Natural killer cell treated with Interleukin-12 subunit alpha and Interleukin-12 subunit beta and Interleukin-15 and Interleukin-18, amount 100 ng/mL, for 72 hours (primary cell): ENCODE data around the gene SPSB2. TPM values are rescaled to one million over a fixed set of nuclear protein-coding genes. Genes with fewer than 3 reads are reported as not detected.
A peak's percentile ranks its signal among the peaks of the same experiment; 100 is the strongest.

Source experiments
- ATAC-seq, 2 donors: fragments of 150-1000 bp; cut with Tn5 transposase in 1 of 2; sonication (Bioruptor Pico), chemical (Tn5 transposase) in 1 of 2; 2 replicates each; pipeline ENCODE4 v1.10.0; 2021
- DNase-seq: peaks from one replicate; pipeline ENCODE4 v3.0.0; 2022; ENCODE audit warnings: low spot score
- H3K27ac Mint-ChIP-seq, 2 donors: 1 replicate in 1 of 2; 2 replicates in 1 of 2; pipeline ENCODE4 v1.8.0; 2022; ENCODE audit warnings: mixed read lengths in 2 of 2, mild to moderate bottlenecking in 1 of 2, moderate library complexity in 1 of 2
- H3K27me3 Mint-ChIP-seq, 2 donors: 1 replicate in 1 of 2; 2 replicates in 1 of 2; pipeline ENCODE4 v1.8.0; 2022; ENCODE audit warnings: mixed read lengths in 2 of 2
- H3K36me3 Mint-ChIP-seq: one replicate; pipeline ENCODE4 v1.8.0; 2022; ENCODE audit warnings: mixed read lengths
- H3K4me1 Mint-ChIP-seq, 2 donors: 1 replicate in 1 of 2; 2 replicates in 1 of 2; pipeline ENCODE4 v1.8.0; 2022; ENCODE audit warnings: low read depth in 2 of 2, mixed read lengths in 2 of 2, mild to moderate bottlenecking in 1 of 2
- H3K4me3 Mint-ChIP-seq: one replicate; pipeline ENCODE4 v1.8.0; 2022; ENCODE audit warnings: mixed read lengths
- H3K9me3 Mint-ChIP-seq: 2 replicates; pipeline ENCODE4 v1.8.0; 2022; ENCODE audit warnings: mixed read lengths
- total RNA-seq, 2 donors: library from RNA; stranded (reverse); gene quantifications; one replicate each; pipeline ENCODE4 v1.2.3, GENCODE V29; 2022

The SPSB2 gene
- total RNA-seq, 2 donors from 2014 or later = 6.0 to 6.9 TPM

DNA sequence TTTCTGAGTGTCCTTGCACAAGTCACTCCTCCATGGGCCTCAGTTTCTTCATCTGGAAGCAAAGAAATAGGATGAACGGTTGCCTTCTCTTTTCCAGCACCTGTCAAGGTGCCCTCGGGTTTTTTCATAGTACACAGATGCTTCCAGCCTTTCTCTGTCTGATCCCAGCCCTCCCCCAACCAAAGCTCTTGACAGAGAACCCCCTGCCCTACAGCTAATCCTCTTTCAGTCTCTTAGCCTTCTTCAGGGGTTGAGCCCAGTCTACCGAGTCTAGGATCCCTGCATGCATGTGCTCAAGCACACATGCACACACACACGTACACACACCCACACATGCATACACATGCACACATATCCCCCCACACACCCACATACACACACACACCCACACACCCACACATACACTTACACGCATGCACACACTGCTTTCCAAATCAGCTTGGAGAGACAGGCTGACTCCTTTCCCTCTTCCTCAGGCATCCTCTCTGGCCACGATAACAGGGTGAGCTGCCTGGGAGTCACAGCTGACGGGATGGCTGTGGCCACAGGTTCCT is 26.7 kb downstream of the SPSB2 start:
- Mint-ChIP-seq H3K36me3 (no peaks in the 10 kb centered on the region), H3K27ac (no peak overlapping the region), H3K27me3 (no peaks in the 10 kb centered on the region)

DNA sequence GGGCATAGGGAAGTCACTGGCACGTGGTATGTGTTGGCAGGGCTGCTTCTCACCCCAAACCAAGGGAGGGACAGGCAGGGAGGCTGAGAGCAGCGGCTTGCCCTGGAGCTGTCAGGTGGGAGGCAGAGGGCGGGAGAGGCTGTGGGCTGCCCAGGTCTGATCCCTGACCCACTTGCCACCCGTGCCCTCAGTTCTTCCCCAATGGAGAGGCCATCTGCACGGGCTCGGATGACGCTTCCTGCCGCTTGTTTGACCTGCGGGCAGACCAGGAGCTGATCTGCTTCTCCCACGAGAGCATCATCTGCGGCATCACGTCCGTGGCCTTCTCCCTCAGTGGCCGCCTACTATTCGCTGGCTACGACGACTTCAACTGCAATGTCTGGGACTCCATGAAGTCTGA is 27.7 kb downstream of the SPSB2 start:
- no peak for ATAC-seq
- H3K36me3 Mint-ChIP-seq = no peaks in the 10 kb centered on the region
- no peak overlapping the region for H3K27ac Mint-ChIP-seq
- H3K4me1 Mint-ChIP-seq = peaks cover 4 to 13% of the 10 kb centered on the region in 2 donors
- DNase-seq = no peak
- H3K4me3 Mint-ChIP-seq = no peak overlapping the region
- H3K27me3 Mint-ChIP-seq = no peaks in the 10 kb centered on the region
- H3K9me3 Mint-ChIP-seq = no peaks in the 10 kb centered on the region

More for the DNA sequence above, 26.7 kb downstream of the SPSB2 start:
- ATAC-seq (no peak), DNase-seq (no peak)
- H3K4me3 Mint-ChIP-seq = no peak overlapping the region
- no peaks in the 10 kb centered on the region for H3K9me3 Mint-ChIP-seq
- peaks cover 8 to 20% of the 10 kb centered on the region in 2 donors for H3K4me1 Mint-ChIP-seq

DNA sequence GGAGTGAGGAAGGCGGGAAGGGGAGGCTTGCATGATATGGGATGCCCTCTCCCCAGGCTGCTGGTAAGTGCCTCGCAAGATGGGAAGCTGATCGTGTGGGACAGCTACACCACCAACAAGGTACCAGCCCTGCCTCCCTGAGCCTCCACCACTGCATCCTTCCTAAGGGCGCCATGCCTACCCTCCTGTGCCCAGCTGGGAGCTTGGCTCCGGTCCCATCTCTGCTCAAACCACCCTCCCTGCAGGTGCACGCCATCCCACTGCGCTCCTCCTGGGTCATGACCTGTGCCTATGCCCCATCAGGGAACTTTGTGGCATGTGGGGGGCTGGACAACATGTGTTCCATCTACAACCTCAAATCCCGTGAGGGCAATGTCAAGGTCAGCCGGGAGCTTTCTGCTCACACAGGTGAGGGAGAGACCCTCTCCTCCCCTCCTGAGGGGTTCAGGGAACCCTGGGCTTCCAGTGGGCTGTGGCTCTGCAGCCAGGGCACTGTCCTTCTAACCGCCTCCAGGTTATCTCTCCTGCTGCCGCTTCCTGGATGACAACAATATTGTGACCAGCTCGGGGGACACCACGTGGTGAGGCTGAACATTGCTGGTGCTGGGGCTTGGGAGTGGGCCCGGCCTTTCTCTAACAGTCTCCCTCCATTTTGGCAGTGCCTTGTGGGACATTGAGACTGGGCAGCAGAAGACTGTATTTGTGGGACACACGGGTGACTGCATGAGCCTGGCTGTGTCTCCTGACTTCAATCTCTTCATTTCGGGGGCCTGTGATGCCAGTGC is 29.8 kb downstream of the SPSB2 start:
- no peaks in the 10 kb centered on the region for H3K27me3 Mint-ChIP-seq
- H3K4me1 Mint-ChIP-seq = no peaks in the 10 kb centered on the region
- no peaks in the 10 kb centered on the region for H3K36me3 Mint-ChIP-seq
- no peak overlapping the region for H3K27ac Mint-ChIP-seq
- DNase-seq (no peak), ATAC-seq (peak in 1 of 2 donors; percentile 21)
- no peak overlapping the region for H3K4me3 Mint-ChIP-seq
- no peaks in the 10 kb centered on the region for H3K9me3 Mint-ChIP-seq

DNA sequence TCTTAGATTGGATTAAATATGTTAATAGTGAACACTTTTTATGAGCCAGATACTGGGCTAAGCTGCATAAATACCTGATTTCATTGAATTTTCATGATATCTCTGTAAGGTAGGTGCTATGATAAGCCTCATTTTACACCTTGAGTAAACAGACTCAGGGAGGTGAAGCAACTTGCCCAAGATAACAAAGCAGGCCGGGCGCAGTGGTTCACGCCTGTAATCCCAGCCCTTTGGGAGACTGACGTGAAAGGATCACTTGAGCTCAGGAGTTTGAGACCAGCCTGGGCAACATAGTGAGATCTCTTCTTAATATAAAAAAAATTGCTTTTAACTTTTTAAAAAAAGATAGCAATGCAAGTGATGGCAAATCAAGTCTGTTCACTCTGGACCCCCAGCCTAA is 31.0 kb downstream of the SPSB2 start:
- Mint-ChIP-seq H3K4me3 (no peak overlapping the region), H3K27ac (no peak overlapping the region), H3K9me3 (no peaks in the 10 kb centered on the region), H3K36me3 (no peaks in the 10 kb centered on the region), H3K27me3 (no peaks in the 10 kb centered on the region), H3K4me1 (no peaks in the 10 kb centered on the region)
- ATAC-seq (no peak), DNase-seq (no peak)

DNA sequence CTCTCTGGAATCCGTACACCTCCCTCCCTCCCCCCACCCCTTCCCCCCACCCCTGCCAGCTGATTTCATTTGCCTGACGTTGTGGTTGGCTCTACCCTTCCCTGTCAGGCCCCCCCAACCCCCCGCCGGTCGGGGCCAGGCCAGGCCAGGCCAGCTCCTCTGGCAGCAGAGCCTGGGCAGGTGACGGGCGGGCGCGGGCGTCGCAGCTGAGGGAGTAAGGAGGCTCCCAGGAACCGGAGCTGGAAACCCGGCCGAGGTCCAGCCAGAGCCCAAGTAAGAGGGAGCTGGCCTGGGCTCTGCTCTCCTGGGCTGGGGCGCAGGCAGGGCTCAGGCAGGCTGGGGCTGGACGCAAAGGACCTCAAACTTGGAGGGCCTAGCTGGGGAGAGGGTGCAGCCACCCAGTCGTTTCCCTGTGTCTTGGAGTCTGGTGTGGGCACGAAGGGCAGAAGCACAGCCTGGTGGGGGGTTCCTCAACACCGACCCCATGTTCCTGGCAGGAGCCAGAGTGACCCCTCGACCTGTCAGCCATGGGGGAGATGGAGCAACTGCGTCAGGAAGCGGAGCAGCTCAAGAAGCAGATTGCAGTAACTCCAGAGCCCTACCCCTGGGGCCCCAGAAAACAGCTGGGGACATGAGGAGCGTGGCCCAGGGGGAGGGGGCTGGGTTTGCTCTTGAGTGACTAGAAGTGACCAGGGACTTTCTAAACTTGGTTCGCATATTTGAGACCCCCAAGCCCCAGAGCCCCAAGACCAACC is 32.2 kb downstream of the SPSB2 start, which contains the start of gene GNB3:
TSS of gene GNB3 (plus strand) at position 165 of the 755 bp plus-strand sequence. CDS start at position 528, 363 bp downstream.
- Mint-ChIP-seq H3K27ac (no peak within 1 kb of the TSS), H3K9me3 (no peaks in the 10 kb centered on the region), H3K36me3 (no peaks in the 10 kb centered on the region), H3K4me1 (no peaks in the 10 kb centered on the region), H3K27me3 (no peaks in the 10 kb centered on the region), H3K4me3 (no peak within 1 kb of the TSS)
- DNase-seq (no peak), ATAC-seq (no peak)

DNA sequence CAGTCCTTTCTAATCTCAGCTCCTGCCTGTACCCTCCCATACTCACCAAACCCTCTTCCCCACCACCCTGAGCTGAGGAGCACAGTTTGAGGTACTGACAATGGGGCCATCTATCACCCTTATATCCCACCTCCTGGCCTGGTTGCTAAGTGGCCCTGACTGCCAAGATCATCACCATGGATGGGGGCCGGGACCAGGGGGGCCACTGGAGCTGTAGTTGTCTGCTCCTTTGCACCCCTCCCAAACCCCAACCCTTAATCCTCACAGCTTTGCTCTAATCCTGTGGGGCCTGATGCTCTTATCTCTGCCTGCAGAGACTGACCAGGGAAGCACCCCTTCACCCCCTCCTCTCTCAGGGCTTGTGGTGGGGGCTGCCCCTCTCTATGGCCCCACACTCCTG is 32.8 kb downstream of the SPSB2 start:
- H3K4me3 Mint-ChIP-seq = no peak overlapping the region
- no peak overlapping the region for H3K27ac Mint-ChIP-seq
- no peaks in the 10 kb centered on the region for H3K9me3 Mint-ChIP-seq

DNA sequence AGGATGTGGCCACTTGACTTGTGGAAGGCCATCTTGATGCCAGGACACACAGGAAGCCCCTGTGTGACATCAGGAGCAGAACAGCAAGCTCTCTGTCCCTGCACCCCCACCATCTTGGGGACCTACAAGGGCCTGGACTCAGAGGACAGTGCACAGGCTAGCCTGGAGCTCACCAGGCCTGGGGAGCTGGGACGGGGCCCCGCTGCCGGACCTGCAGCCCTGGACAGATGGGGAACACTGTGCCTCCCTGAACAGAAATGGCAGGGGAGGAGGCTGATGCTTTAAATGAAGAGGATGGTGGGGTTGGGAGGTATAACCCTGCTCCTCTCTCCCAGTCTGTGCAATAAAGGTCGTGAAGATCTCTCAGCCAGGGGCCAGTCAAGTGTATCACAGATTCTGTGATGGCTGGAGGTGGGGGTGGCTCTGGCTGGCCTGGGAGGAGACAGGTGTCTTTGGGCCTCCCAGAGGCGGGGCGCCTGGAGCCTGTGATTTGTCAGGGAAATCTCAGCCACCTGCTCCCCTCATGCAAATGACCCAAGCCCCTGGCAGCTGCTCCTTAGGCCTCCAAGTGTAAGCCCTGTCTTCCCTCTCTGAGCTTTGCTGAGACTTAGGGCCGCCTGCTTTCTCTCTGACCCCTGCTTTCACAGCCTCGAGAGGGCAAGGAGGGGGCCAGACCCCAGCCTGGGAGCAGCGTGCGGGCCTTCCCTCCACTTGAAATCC is 33.5 kb downstream of the SPSB2 start:
- Mint-ChIP-seq H3K36me3 (no peaks in the 10 kb centered on the region), H3K4me3 (no peak overlapping the region), H3K27me3 (no peaks in the 10 kb centered on the region), H3K27ac (no peak overlapping the region), H3K9me3 (no peaks in the 10 kb centered on the region), H3K4me1 (peaks cover 3 to 4% of the 10 kb centered on the region in 2 donors)
- DNase-seq = no peak
- ATAC-seq = no peak

More for the DNA sequence above, 32.8 kb downstream of the SPSB2 start:
- Mint-ChIP-seq H3K36me3 (no peaks in the 10 kb centered on the region), H3K27me3 (no peaks in the 10 kb centered on the region), H3K4me1 (peaks cover 3 to 4% of the 10 kb centered on the region in 2 donors)
- no peak for DNase-seq
- ATAC-seq = no peak

DNA sequence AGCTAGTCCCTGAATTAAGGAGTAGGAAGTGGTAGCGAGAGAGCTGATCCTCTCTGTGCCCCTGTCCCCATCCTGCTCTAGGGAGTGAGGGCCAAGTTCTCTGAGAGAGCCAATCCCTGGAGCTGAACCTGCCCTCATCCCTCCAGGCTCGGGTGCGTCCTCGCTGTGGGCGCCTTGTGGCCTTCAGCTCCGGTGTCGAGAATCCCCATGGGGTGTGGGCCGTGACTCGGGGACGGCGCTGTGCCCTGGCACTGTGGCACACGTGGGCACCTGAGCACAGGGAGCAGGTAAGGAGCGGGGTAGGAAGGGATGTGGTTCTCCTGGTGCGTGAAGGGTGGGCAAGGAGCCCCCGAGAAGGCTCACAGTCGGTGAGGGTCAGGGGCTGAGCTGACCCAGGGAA is 34.2 kb downstream of the SPSB2 start:
- no peaks in the 10 kb centered on the region for H3K27me3 Mint-ChIP-seq
- DNase-seq (no peak), ATAC-seq (no peak)
- no peak overlapping the region for H3K27ac Mint-ChIP-seq
- H3K36me3 Mint-ChIP-seq = no peaks in the 10 kb centered on the region
- H3K9me3 Mint-ChIP-seq = no peaks in the 10 kb centered on the region
- H3K4me1 Mint-ChIP-seq = peaks cover 3 to 4% of the 10 kb centered on the region in 2 donors
- H3K4me3 Mint-ChIP-seq = no peak overlapping the region

DNA sequence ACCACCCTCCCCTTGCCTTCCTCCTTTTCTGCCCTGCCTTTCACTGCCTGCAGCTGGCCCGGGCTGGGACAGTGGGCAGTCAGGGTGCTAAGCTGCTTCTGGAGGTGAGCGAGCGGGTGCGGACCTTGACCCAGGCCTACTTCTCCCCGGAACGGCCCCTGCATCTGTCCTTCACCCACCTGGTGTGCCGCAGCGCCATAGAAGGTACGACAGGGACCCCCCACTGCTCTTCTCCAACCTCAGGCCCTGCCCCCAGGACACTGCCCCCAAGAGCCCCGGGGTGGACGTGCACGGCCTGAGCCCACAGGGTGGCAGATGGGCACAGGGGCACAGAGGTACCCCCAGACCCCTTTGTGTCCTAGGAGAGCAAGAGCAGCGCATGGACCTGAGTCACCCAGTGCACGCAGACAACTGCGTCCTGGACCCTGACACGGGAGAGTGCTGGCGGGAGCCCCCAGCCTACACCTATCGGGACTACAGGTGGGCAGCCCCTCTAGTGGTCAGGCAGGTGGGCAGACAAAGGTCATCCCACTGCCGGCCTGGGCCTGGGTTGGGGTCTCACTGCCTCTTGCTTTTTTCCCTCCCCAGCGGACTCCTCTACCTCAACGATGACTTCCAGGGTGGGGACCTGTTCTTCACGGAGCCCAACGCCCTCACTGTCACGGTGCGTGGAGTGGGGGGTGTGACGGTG is 35.6 kb downstream of the SPSB2 start:
- Mint-ChIP-seq H3K4me3 (no peak overlapping the region), H3K9me3 (no peaks in the 10 kb centered on the region), H3K4me1 (peaks cover 3 to 4% of the 10 kb centered on the region in 2 donors), H3K27me3 (no peaks in the 10 kb centered on the region), H3K27ac (no peak overlapping the region), H3K36me3 (no peaks in the 10 kb centered on the region)
- DNase-seq (no peak), ATAC-seq (no peak)

DNA sequence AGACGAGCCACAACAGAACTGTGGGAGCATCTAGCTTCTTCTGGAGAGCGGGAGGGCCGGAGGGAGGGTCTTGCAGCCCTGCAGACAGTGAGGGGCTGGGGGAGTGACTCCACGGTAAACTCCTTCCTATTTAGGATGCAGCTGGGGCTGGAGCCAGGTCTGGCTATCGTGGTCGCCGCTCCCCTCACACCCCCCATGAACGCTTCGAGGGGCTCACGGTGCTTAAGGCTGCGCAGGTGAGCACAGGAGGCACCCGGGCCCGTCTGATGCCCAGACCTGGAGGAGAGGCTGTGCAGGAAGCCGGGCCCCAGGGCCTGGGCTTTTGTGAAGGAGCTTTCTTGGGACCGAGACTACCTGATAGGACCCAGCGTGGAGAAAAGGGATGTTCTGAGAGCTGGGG is 36.3 kb downstream of the SPSB2 start:
- H3K27ac Mint-ChIP-seq = no peak overlapping the region
- DNase-seq = no peak
- peaks cover 3 to 4% of the 10 kb centered on the region in 2 donors for H3K4me1 Mint-ChIP-seq
- H3K9me3 Mint-ChIP-seq = no peaks in the 10 kb centered on the region
- H3K36me3 Mint-ChIP-seq = no peaks in the 10 kb centered on the region
- ATAC-seq = no peak
- peaks cover 2 to 4% of the 10 kb centered on the region in 2 donors for H3K27me3 Mint-ChIP-seq
- H3K4me3 Mint-ChIP-seq = no peak overlapping the region

DNA sequence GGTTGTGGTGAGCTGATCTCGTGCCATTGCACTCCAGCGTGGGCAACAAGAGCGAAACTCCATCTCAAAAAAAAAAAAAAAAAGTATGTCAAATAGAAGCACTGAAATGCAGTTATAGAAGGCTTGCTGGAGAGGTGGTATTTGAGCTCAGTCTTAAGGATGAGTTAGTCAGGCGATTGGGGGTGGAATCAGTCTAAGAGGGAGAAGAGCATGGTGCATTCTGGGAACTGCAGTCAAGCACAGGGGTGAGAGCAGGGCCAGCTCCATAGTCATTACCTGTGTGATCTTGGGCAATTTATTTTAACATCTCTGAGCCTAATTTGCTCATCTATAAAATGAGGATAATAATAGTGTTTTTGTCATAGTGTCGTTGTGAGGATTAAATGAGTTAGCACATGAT is 38.2 kb downstream of the SPSB2 start:
- Mint-ChIP-seq H3K27me3 (peaks cover 17 to 19% of the 10 kb centered on the region in 2 donors), H3K9me3 (no peaks in the 10 kb centered on the region), H3K4me1 (peaks cover 4 to 5% of the 10 kb centered on the region in 2 donors), H3K27ac (no peak overlapping the region), H3K4me3 (no peak overlapping the region), H3K36me3 (no peaks in the 10 kb centered on the region)
- ATAC-seq = no peak
- no peak for DNase-seq

DNA sequence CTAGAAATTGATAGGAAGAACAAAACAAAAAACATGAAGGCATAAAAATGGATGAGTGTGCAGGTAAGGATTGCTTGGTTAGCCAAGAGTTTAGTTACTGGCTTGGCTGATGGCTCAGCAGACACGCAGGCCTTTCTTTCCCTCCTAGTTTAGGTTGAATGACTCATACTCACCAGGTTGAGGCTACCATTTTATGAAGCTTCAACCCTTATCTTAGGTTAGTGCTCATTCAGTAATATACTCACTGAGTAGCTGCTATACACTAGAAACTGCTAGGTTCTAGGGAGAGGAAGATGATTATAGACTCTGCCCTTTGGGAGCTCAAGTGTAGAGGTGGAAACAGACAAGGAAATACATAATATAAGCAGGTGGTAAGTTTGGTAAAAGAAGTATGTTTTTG is 38.8 kb downstream of the SPSB2 start:
- no peak for ATAC-seq
- no peak overlapping the region for H3K4me3 Mint-ChIP-seq

More for the DNA sequence above, 38.8 kb downstream of the SPSB2 start:
- DNase-seq = no peak
- Mint-ChIP-seq H3K9me3 (no peaks in the 10 kb centered on the region), H3K27ac (no peak overlapping the region), H3K36me3 (no peaks in the 10 kb centered on the region), H3K27me3 (peaks cover 19 to 21% of the 10 kb centered on the region in 2 donors), H3K4me1 (peaks cover 5 to 8% of the 10 kb centered on the region in 2 donors)
